ENCODE results near the gene PTGFR.

Gene PTGFR

GRCh38 chr1:78543941-78544643, 53.3 kb downstream of the PTGFR start:
- DNase-seq (ENCODE audit: low read depth): peak; percentile 72
- H3K4me3 ChIP-seq (ENCODE audit: control insufficient read depth, low read depth, low read length): no peak overlapping the region
- TF ChIP-seq CTCF (conservative IDR thresholded peaks at IDR 0.05; ENCODE audit: control insufficient read depth, insufficient read depth, low read depth, low read length): no peak

GRCh38 chr1:78547081-78547480, 56.3 kb downstream of the PTGFR start:
- no peak for DNase-seq (ENCODE audit: low read depth)
- TF ChIP-seq CTCF (conservative IDR thresholded peaks at IDR 0.05; ENCODE audit: control insufficient read depth, insufficient read depth, low read depth, low read length): no peak
- H3K4me3 ChIP-seq (ENCODE audit: control insufficient read depth, low read depth, low read length): no peak overlapping the region

GRCh38 chr1:78549331-78549730, 58.6 kb downstream of the PTGFR start:
- no peak overlapping the region for H3K4me3 ChIP-seq (ENCODE audit: control insufficient read depth, low read depth, low read length)
- DNase-seq (ENCODE audit: low read depth): no peak
- no peak for TF ChIP-seq CTCF (conservative IDR thresholded peaks at IDR 0.05; ENCODE audit: control insufficient read depth, insufficient read depth, low read depth, low read length)

GRCh38 chr1:78549891-78550290, 59.1 kb downstream of the PTGFR start:
- TF ChIP-seq CTCF (conservative IDR thresholded peaks at IDR 0.05; ENCODE audit: control insufficient read depth, insufficient read depth, low read depth, low read length): no peak
- H3K4me3 ChIP-seq (ENCODE audit: control insufficient read depth, low read depth, low read length): no peak overlapping the region
- DNase-seq (ENCODE audit: low read depth): no peak

GRCh38 chr1:78553859-78554258, 63.1 kb downstream of the PTGFR start:
- DNase-seq (ENCODE audit: low read depth): no peak
- TF ChIP-seq CTCF (conservative IDR thresholded peaks at IDR 0.05; ENCODE audit: control insufficient read depth, insufficient read depth, low read depth, low read length): no peak
- no peak overlapping the region for H3K4me3 ChIP-seq (ENCODE audit: control insufficient read depth, low read depth, low read length)

GRCh38 chr1:78554840-78555239, 64.1 kb downstream of the PTGFR start:
- no peak for DNase-seq (ENCODE audit: low read depth)
- H3K4me3 ChIP-seq (ENCODE audit: control insufficient read depth, low read depth, low read length): no peak overlapping the region
- TF ChIP-seq CTCF (conservative IDR thresholded peaks at IDR 0.05; ENCODE audit: control insufficient read depth, insufficient read depth, low read depth, low read length): no peak

- no peak for DNase-seq (ENCODE audit: low read depth)
These were observed 68.9 kb downstream of the PTGFR start for GRCh38 chr1:78559680-78560079.

More at GRCh38 chr1:78559680-78560079, 68.9 kb downstream of the PTGFR start:
- no peak for TF ChIP-seq CTCF (conservative IDR thresholded peaks at IDR 0.05; ENCODE audit: control insufficient read depth, insufficient read depth, low read depth, low read length)
- no peak overlapping the region for H3K4me3 ChIP-seq (ENCODE audit: control insufficient read depth, low read depth, low read length)

Measured in fibroblast of mammary gland (primary cell).